Hematopoietic multipotent progenitor cell treated with erythropoietin and hydrocortisone succinate and interleukin-3 and kit ligand, for 17 days (in vitro differentiated cells): Measurements from ENCODE around the gene PLA2G4A.
A peak's percentile ranks its signal among the peaks of the same experiment; 100 is the strongest.

ENCODE experiments used
- DNase-seq: peaks from one replicate; pipeline ENCODE4 v3.0.0-alpha.2; 2015; ENCODE audit warnings: low spot score

Gene PLA2G4A

DNA sequence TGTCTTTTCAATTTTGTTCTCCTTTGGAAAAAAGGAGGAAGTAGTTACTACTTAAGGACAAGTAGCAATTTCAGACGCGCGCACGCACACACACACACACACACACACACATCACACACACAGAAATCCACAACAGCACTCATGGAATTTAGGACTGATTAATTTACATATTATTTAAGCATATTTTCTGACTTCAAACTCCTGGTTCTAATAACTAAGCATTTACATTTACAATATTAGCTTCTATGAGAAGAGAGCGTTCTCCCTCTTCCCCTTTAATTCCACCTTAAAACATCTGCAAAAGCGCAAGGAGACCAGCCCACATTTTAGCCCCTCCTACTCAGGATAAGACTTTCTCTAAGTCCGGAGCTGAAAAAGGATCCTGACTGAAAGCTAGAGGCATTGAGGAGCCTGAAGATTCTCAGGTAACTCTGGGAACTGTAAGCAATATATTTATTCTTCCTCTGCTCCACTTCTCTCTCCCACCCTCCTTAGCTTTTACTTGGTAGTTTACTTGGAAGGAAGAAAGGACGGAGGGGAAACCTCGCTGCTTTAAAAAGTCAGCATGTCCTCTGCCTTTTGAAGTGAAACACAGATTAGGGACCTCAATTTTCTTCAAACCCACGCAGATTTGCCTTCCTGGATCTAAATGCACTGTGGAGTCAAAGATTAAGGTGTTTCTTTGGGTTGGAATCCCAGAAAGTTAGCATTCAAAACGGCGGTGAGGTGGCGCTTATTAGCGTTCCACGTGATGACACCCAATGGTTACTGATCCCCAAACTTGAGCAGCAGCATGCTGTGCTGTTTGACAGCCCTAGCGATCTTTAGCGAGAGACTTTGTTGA is at the start of gene PLA2G4A:
TSS of gene PLA2G4A (plus strand) at position 339 of the 844 bp plus-strand sequence. CDS start 25,406 bp downstream, outside the sequence.
- DNase-seq = peak; percentile 28

GRCh38 chr1:186780076-186780475 is 48.7 kb upstream of the PLA2G4A start:
- DNase-seq = no peak

- DNase-seq = no peak
Measured at GRCh38 chr1:186781730-186782129, 47.0 kb upstream of the PLA2G4A start.

GRCh38 chr1:186782791-186783190 is 46.0 kb upstream of the PLA2G4A start:
- DNase-seq = no peak

- no peak for DNase-seq
Measured at GRCh38 chr1:186783193-186783592, 45.6 kb upstream of the PLA2G4A start.

- DNase-seq = no peak
Measured at GRCh38 chr1:186785503-186785902, 43.2 kb upstream of the PLA2G4A start.

DNA sequence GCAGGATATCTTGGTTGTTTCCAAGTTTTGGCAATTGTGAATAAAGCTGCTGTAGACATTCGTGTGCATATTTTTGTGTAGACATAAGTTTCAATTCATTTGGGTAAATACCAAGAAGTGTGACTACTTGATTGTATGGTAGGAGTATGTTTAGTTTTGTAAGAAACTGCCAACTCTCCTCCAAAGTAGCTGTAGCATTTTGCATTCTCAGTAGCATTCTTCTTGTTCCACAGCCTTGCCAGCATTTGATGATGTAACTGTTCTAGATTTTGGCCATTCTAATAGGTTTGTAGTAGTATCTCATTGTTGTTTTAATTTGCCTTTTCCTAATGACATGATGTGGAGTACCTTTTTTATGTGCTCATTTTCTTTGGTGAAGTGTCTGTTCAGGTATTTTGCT is 38.6 kb upstream of the PLA2G4A start:
- DNase-seq = no peak

DNA sequence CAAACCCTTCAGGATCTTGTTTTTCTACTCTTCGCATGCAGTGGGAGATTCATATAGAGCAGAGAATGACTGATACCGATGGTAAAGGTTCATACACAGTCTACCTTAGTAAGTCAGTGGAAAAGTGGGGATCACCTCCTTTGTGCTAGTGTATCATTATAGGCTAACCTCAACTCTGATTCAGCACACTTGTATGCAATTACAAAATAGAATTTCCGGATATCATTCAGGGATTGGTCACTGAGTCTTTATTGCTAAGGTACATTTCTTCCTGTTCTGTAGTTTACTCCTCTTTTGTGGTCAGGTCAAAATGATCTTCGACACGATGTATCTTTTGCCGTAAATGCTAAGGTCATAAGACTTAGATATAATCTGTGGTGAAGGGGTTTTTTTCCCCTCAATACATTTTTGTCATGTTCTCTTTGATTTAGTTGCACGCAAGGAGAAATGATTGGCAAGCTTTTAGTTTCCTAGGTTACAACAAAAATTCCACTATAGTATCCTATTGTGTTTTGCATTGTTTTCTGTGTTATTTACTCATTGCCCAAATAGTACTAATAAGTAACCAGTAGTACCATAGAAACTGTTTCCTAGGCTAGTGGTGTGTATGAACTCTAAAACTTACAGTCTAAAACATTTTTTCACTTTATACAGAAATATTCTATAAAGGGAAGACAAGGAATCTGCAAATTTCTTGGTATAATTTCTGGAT is 35.7 kb upstream of the PLA2G4A start:
- DNase-seq = no peak

DNA sequence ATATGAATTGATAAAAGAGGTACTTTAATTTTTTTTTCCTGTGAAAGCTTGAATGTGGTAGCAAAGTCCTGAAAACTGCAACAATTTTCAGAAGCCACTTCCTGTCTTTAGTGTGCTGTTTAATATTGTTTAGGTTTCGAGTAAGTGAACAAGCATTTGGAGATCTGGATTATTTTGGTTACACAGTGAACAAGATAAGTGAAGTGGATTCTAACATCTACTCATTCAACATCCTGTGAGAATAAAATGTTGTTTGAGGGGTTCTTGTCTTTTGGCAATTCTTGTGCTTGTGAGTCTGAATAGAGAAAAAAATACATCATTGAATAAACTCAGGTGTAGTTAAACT is 35.2 kb upstream of the PLA2G4A start:
- no peak for DNase-seq

- DNase-seq = no peak
Measured at GRCh38 chr1:186798960-186799688, 29.6 kb upstream of the PLA2G4A start.

DNA sequence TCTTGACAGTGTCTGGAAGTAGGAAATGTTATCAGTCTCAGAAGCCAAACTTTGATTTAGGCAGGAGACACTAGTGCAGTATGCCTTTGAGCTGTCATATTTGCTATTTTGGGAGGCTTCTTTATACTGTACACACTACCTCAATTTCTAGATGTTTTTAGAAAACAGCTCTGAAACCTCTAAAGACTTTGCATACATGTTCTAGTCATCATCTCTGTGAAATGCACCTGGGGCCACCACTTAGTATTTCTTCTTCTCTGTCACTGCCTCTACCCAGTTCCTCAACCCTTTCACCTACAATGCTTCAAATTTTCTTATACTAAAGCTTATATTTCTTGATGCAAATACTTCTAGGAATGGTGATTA is 29.1 kb upstream of the PLA2G4A start:
- no peak for DNase-seq

DNA sequence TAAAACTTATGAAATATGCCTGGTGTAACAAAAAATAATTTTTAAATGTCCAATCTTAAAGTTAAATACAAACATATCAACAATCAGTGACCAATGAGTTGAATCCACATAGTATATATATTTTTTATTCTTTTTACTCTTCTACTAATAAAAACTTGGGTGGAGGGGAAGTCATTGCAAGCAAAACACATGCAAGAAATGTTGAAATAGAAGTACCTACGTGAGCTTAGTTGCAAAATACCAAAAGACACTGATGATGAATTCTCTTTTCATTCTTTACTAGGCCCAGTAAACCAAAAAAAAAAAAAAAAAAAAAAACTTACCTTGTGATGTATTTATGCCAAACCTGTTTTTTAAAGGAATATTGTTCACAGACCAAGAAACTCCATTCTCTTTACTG is 26.4 kb upstream of the PLA2G4A start:
- DNase-seq = no peak

DNA sequence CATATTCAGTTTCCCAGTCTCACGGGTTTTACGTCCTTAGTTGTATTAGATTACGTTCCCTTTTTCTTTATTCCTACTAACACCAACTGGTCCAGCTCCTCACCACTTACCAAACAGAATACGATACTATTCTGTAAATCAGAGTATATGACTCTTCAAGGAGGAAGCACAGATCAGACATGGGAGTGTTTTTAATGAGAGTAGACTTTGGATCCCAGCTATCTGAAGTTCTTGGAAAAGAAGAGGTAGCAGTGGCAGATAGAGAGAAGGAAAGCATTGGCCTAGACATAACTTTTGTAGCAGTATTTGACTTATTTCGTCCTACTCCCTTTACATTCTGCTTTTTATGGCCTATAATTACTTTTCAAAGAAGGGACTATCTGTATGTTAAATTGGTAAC is 24.1 kb upstream of the PLA2G4A start:
- DNase-seq = no peak

DNA sequence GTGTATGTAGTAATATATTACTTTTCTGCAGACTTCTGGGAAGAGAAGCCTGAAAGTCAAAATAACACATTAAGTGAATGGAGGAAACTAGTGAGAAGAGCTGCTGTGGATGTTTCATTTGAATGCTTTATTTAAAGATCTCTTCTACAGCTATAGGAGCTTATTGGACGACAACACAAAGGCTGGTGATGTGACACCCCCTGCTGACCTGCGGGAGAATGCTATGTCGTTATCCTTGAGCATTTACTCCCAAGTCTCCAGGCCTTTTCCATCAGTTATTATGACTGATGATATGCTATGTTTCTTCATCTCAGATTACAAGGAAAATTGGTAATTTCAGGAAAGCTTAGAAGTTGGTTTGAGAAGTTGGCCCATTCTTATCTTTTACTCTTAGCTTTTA is 22.3 kb upstream of the PLA2G4A start:
- no peak for DNase-seq

GRCh38 chr1:186807163-186807562 is 21.6 kb upstream of the PLA2G4A start:
- DNase-seq = no peak

DNA sequence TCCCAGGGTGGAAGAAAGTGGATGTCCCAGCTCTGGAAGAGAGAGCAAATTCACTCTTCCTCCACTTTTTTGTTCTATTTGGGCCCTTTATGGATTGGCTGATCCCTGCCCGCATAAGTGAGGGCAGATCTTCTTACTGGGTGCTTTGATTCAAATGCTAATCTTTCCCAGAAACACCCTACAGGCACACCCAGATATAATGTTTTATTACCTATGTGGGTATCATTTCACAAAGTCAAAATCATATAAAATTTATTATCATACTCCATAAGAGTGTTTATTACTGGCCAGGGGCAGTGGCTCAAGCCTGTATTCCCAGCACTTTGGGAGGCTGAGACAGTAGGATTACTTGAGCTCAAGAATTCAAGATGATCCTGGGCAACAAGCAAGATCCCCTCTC is 16.9 kb upstream of the PLA2G4A start:
- no peak for DNase-seq

- no peak for DNase-seq
Measured at GRCh38 chr1:186812570-186812969, 16.2 kb upstream of the PLA2G4A start.

DNA sequence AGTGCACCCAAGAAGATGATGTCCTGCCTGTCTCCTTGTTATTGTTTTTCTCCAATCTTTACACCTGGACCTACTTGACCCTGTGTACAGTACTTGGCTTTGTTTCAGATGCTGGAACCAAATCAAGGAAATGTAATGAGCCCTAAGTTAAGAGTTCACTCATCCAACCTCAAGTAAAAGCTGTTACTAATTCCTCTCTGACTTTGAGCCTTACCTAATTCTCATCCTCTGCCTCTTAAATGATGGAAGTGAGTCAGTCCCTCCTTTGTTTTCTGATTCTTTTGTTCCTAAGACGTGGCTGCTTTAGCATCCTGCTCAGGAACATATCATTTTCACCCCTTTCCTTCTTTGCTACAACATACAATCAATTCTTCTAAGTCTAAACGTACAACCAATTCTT is 15.3 kb upstream of the PLA2G4A start:
- DNase-seq = no peak

DNA sequence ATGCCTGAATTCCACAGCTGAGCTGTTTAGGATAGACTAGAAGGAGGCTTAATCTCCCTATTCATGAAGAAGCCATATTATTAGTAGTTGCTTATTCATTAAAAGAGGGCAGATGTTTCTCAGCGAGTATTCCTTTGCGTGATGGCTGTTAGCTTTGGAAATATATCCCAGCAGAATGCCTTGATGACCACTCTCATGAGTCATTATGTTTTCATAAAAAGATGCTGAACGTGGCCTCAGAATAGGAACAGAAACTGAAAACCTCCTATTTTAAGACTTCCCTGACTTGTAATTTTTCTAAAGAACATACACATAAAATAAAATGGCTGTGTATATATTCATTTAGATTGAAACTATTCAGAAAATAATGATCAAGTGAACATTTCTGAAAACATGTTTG is 9.6 kb upstream of the PLA2G4A start:
- no peak for DNase-seq

GRCh38 chr1:186819563-186819962 is 9.2 kb upstream of the PLA2G4A start:
- no peak for DNase-seq

- peak; percentile 6 for DNase-seq
Measured at GRCh38 chr1:186829686-186830587, 1.2 kb downstream of the PLA2G4A start.

GRCh38 chr1:186831168-186831567 is 2.4 kb downstream of the PLA2G4A start:
- no peak for DNase-seq
